GM12891 (cell line): ENCODE data around the gene CPED1.

Experiments used
- PAX5 ChIP-seq: IDR thresholded peaks from 2 replicates; pipeline ENCODE4 v1.6.1; 2011; ENCODE audit warnings: low read length, moderate library complexity, mild to moderate bottlenecking; ENCODE audit not compliant: insufficient read depth, severe bottlenecking
- POLR2A ChIP-seq: IDR thresholded peaks from 2 replicates; pipeline ENCODE4 v1.6.1; 2011; ENCODE audit warnings: low read depth, low read length, control low read depth
- POLR2AphosphoS5 ChIP-seq: IDR thresholded peaks from 2 replicates; pipeline ENCODE4 v1.6.1; 2011; ENCODE audit warnings: low read depth, low read length, control low read depth
- POU2F2 ChIP-seq: IDR thresholded peaks from 2 replicates; pipeline ENCODE4 v1.6.1; 2011; ENCODE audit warnings: low read depth, mild to moderate bottlenecking, control low read depth, low read length, moderate library complexity
- SPI1 ChIP-seq: IDR thresholded peaks from 2 replicates; pipeline ENCODE4 v1.6.1; 2011; ENCODE audit warnings: low read depth, low read length, control low read depth
- TAF1 ChIP-seq: IDR thresholded peaks from 2 replicates; pipeline ENCODE4 v1.6.1; 2011; ENCODE audit warnings: low read depth, low read length, control low read depth

DNA sequence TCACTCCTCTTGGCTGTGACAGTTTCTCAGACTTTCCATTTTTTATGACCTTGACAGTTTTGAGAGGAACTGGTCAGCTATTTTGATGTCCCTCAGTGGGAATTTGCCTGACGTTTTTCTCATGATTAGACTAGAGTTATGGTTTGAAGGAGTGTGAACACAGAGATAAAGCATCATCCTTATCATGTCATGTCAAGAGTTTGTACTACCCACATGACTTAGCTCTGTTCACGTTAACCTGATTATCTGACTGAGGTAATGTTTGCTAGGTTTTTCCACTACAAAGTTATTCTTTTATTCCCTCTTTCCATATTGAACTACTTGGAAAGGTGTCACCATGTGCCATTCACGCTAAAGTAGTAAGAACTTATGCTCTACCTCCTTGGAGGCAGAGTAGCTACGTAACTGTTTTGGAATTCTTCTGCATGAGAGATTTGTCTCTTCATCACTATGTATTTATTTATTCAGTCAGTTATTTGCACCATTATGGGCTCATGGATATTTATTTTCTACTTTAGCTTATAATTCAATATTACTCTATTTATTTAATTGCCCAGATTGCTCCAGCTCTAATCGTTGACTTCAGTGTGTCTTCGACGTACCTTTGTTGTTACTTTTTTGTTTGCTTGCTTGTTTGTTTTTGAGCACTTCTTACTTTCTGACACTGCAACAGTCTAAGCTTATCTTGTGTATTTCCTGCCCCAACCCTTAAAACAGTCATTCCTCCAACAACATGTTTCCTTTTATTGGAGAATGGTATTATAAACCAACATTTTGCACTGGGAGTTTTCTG, 50.4 kb downstream of the CPED1 start:
- TF ChIP-seq SPI1 (no peak), POLR2A (no peak), POLR2AphosphoS5 (no peak), TAF1 (no peak), POU2F2 (no peak), PAX5 (no peak)
